Large intestine (tissue), 3 donors: ENCODE results near the gene ROCK2. TPM values are rescaled to one million over a fixed set of nuclear protein-coding genes. Genes with fewer than 3 reads are reported as not detected.

Experiments
- DNase-seq, 2 donors: peaks; one replicate each; pipeline versions ENCODE4 v3.0.0 to v3.0.0-alpha.2; 2013
- H3K27ac ChIP-seq: one replicate; pipeline ENCODE4 v1.5.1; 2013; ENCODE audit warnings: low read length
- H3K27me3 ChIP-seq: 2 replicates; pipeline ENCODE4 v1.6.1; 2013; ENCODE audit warnings: low read length; ENCODE audit not compliant: control insufficient read depth, insufficient read depth
- H3K36me3 ChIP-seq: 2 replicates; pipeline ENCODE4 v1.6.1; 2013; ENCODE audit warnings: low read length; ENCODE audit not compliant: control insufficient read depth, insufficient read depth
- H3K4me1 ChIP-seq: one replicate; pipeline ENCODE4 v1.6.1; 2013; ENCODE audit warnings: low read length; ENCODE audit not compliant: control insufficient read depth, insufficient read depth
- H3K4me3 ChIP-seq: one replicate; pipeline ENCODE4 v1.5.1; 2013; ENCODE audit warnings: low read length
- H3K9me3 ChIP-seq: one replicate; pipeline ENCODE4 v1.6.1; 2013; ENCODE audit warnings: mild to moderate bottlenecking, low read depth, low read length, moderate library complexity; ENCODE audit not compliant: control insufficient read depth
- WGBS: methylation state at CpG from one replicate; pipeline ENCODE4 v1.1.5; 2013; ENCODE audit warnings: low lambda C conversion rate; ENCODE audit not compliant: insufficient coverage; 5-methylcytosine and 5-hydroxymethylcytosine counted together
- polyA plus RNA-seq: library from polyadenylated mRNA; unstranded; fragments of 120-200 nt; gene quantifications from one replicate; pipeline ENCODE4 v1.2.1, GENCODE V29; 2013

ROCK2 gene
- polyA plus RNA-seq, 1 donor = 42.5 TPM

- 62% methylated on average over 2 of the region's 14 CpGs for WGBS
- Histone ChIP-seq H3K27ac (no peak overlapping the region), H3K4me3 (no peak overlapping the region), H3K9me3 (no peaks in the 10 kb centered on the region), H3K36me3 (no peaks in the 10 kb centered on the region), H3K27me3 (no peaks in the 10 kb centered on the region), H3K4me1 (peaks cover 45% of the 10 kb centered on the region)
- DNase-seq = peak in 1 of 2 donors; percentile 42
These were observed 10.1 kb upstream of the ROCK2 start for GRCh38 chr2:11354363-11355154.

GRCh38 chr2:11352781-11353537 lies 8.5 kb upstream of the ROCK2 start:
- no peaks in the 10 kb centered on the region for H3K36me3 ChIP-seq
- DNase-seq = no peak
- H3K4me3 ChIP-seq = no peak overlapping the region
- H3K9me3 ChIP-seq = no peaks in the 10 kb centered on the region
- no CpG with 5 or more reads among the region's 10 CpGs for WGBS
- H3K27ac ChIP-seq = no peak overlapping the region
- H3K27me3 ChIP-seq = no peaks in the 10 kb centered on the region
- peaks cover 42% of the 10 kb centered on the region for H3K4me1 ChIP-seq

GRCh38 chr2:11348209-11348749 lies 3.8 kb upstream of the ROCK2 start:
- 60% methylated on average over 1 of the region's 5 CpGs for WGBS
- Histone ChIP-seq H3K27ac (no peak overlapping the region), H3K36me3 (no peaks in the 10 kb centered on the region), H3K4me1 (peaks cover 18% of the 10 kb centered on the region), H3K27me3 (no peaks in the 10 kb centered on the region), H3K9me3 (no peaks in the 10 kb centered on the region), H3K4me3 (no peak overlapping the region)
- DNase-seq = peak in 1 of 2 donors; percentile 26

DNA sequence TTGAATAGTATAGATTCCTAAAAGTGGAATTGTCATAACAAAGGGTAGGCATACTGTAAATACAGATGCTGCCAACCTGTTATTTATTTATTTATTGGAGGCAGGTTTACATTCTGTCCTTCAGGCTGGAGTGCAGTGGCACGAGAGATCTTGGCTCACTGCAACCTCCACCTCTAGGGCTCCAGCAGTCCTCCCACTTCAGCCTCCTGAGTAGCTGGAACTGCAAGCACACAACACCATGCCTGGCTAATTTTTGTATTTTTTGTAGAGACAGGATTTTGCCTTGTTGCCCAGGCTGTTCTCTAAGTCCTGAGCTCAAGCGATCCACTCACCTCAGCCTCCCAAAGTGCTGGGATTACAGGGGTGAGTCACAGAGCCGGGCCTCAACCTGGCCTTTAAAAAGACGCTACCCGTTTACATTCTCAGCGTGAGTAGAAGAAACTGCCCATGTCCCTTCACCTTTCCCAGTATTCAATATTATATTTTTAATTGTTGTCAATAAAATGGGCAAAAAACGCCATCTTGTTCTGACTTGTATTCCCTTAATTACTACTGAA lies 3.0 kb upstream of the ROCK2 start:
- Histone ChIP-seq H3K36me3 (no peaks in the 10 kb centered on the region), H3K27me3 (no peaks in the 10 kb centered on the region), H3K4me1 (peaks cover 16% of the 10 kb centered on the region), H3K27ac (no peak overlapping the region), H3K4me3 (no peak overlapping the region), H3K9me3 (no peaks in the 10 kb centered on the region)
- 100% methylated on average over 2 of the region's 7 CpGs for WGBS
- no peak for DNase-seq

DNA sequence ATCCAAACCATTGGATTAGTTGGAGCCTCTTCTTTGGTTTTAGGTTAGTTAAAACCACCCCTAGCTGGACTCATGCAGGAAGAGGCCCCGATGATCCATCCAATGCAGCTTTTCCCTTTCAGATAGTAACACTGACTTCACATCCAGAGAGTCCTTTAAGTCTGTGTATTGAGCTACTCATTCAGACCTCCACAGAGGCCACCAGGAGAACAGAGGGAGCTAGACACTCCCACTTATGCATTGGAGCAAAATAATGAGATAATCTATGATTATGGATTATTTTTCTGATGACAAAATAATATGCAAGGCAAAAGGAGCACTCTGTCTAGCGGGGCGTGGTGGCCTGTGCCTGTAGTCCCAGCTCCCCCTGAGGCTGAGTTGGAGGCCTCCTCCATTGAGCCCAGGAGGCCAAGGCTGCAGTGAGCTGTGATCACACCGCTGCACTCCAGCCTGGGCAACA lies 1.6 kb upstream of the ROCK2 start:
- Histone ChIP-seq H3K36me3 (no peaks in the 10 kb centered on the region), H3K4me1 (peaks cover 17% of the 10 kb centered on the region), H3K27ac (peak overlapping the region; percentile 99), H3K9me3 (no peaks in the 10 kb centered on the region), H3K27me3 (no peaks in the 10 kb centered on the region), H3K4me3 (no peak overlapping the region)
- DNase-seq = no peak
- WGBS = no CpG with 5 or more reads among the region's 4 CpGs

DNA sequence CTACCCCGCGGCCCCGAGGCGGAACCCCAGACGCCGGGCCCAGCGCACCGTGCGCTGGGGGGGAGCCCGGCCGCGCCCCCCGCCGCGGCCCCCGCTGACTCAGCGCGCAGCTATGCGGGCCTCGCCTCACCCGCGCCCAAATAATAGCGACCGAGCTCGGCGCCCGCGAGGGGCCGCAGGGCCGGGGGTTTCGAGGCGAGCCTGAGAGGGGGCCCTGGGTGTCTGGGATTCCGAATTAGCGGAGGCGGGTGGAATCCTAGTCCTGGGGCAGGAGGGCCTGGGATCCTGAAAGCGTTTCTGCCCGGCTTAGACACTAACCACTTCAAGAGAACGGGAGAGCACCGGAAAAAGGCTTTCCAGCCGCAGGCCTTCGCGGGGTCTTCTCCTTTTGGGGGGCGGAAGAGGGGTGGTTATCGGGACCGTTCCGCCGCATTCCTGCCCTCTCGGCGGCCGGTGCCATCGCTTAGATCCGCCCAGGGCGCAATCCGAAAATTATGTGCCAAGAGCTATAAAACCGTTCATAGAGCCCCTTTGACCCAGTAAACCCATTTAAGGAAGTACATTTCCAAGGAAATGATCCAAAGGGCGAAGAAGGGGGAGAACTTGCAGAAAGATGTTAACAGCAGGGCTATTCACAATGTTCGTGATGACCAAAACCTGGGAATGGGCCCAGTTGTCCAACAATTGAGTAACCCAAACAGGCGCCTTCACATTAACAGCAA lies 681 bp upstream of the ROCK2 start:
- peaks cover 20% of the 10 kb centered on the region for H3K4me1 ChIP-seq
- WGBS = no CpG with 5 or more reads among the region's 58 CpGs

GRCh38 chr2:11343650-11344341 lies 640 bp downstream of the ROCK2 start:
- Histone ChIP-seq H3K36me3 (no peaks in the 10 kb centered on the region), H3K4me3 (peak overlapping the region; percentile 77), H3K4me1 (peaks cover 20% of the 10 kb centered on the region), H3K9me3 (no peaks in the 10 kb centered on the region), H3K27me3 (no peaks in the 10 kb centered on the region), H3K27ac (peak overlapping the region; percentile 83)
- WGBS = no CpG with 5 or more reads among the region's 55 CpGs
- peak; percentile 40 to 75 for DNase-seq

More for the DNA sequence above, 681 bp upstream of the ROCK2 start:
- Histone ChIP-seq H3K9me3 (no peaks in the 10 kb centered on the region), H3K4me3 (peak overlapping the region; percentile 77), H3K36me3 (no peaks in the 10 kb centered on the region), H3K27ac (peak overlapping the region; percentile 99), H3K27me3 (no peaks in the 10 kb centered on the region)
- DNase-seq = peak; percentile 86 to 93

- DNase-seq = no peak
- H3K27ac ChIP-seq = peak overlapping the region; percentile 83
These were observed 1.1 kb downstream of the ROCK2 start for GRCh38 chr2:11343368-11343649.

GRCh38 chr2:11342551-11343367 lies 1.7 kb downstream of the ROCK2 start:
- Histone ChIP-seq H3K9me3 (no peaks in the 10 kb centered on the region), H3K4me3 (peak overlapping the region; percentile 77), H3K4me1 (peaks cover 14% of the 10 kb centered on the region), H3K27ac (peak overlapping the region; percentile 83), H3K27me3 (no peaks in the 10 kb centered on the region), H3K36me3 (no peaks in the 10 kb centered on the region)
- WGBS = 0% methylated on average over 1 of the region's 14 CpGs
- peak in 1 of 2 donors; percentile 69 for DNase-seq

More at GRCh38 chr2:11343368-11343649, 1.1 kb downstream of the ROCK2 start:
- peaks cover 16% of the 10 kb centered on the region for H3K4me1 ChIP-seq
- no peaks in the 10 kb centered on the region for H3K36me3 ChIP-seq
- no peaks in the 10 kb centered on the region for H3K9me3 ChIP-seq
- H3K4me3 ChIP-seq = peak overlapping the region; percentile 77
- 20% methylated on average over 2 of the region's 7 CpGs for WGBS
- no peaks in the 10 kb centered on the region for H3K27me3 ChIP-seq
